A549 treated with AZD9567 at 1 μM for 4 hours (cell line): ENCODE data around the gene OSTM1. TPM values are rescaled to one million over a fixed set of nuclear protein-coding genes. Genes with fewer than 3 reads are reported as not detected.

Experiments
- total RNA-seq: library from RNA; stranded (reverse); fragments of 200-300 nt; extraction: Qiagen RNA extraction; gene quantifications from 5 replicates; pipeline ENCODE4 v1.2.3, GENCODE V29; 2022; ENCODE audit not compliant: insufficient read depth

OSTM1 gene
- 23.3 to 25.1 TPM (median 24.5 TPM) in 5 replicates for total RNA-seq

DNA sequence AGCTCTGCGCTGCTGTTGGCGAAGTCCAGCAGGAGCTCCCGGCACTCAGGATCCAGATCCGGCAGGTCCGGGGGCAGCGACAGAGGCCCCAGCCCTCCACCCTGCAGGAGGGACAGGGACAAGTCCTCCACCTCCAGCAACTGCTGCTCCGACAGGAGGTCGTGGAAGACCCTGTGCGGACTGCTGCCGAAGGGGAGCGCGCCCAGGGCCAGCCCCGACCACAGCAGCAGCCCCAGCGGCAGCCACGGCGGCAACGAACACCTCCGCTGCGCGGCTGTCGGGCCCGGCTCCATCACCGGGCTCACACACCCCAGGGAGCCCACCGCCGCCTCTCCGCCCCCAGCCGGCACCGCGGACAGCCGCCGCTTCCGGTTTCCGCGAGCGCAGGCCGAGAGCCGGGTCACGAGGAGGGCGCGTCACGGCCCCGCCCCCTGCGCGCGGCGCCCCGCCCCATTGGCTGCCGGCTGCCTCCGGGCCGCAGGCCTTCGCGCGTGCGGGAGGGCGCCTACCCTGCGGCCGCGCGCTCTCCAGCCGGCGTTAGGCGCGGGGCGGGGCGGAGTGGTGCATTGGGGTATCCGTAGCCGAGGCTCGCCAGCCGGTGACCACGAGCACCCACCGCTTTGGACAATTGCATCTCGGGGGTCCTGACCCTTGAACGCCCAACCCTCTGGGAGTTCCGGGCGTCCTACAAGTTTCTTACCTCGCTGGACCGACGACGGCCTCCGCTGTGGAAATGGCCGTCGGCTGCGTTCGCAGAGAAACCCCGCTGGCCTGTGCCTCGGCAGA is at the start of gene OSTM1:
Gene OSTM1, minus strand, starts transcription at position 383 of the 786 bp plus-strand sequence. Its CDS starts 90 bp downstream, at position 293.

Other genes with a start within 250 kb of the OSTM1 start
- gene SEC63, start 116.5 kb downstream of the OSTM1 start, total RNA-seq = 17.8 to 30.6 TPM (median 21.5 TPM) in 5 replicates
- gene NR2E1, start 91.3 kb upstream of the OSTM1 start, total RNA-seq = 0.02 to 0.03 TPM in 2 of 5 replicates, not detected in the others
- 68.4 to 110 TPM (median 105 TPM) in 5 replicates for gene SNX3, start 186.3 kb upstream of the OSTM1 start, total RNA-seq
- 1.4 to 2.1 TPM (median 2.1 TPM) in 5 replicates for gene AFG1L, start 220.3 kb upstream of the OSTM1 start, total RNA-seq